HepG2 (cell line): Measurements from ENCODE around the gene FOXD2. TPM values are rescaled to one million over a fixed set of nuclear protein-coding genes. Genes with fewer than 3 reads are reported as not detected.
A peak's percentile ranks its signal among the peaks of the same experiment; 100 is the strongest.

Source experiments
- AGO1 ChIP-seq: fragments of 200-400 bp; formaldehyde crosslinking; IDR thresholded peaks from 2 replicates; pipeline ENCODE4 v1.6.1; 2017; ENCODE audit warnings: mild to moderate bottlenecking, low read depth, low read length, moderate library complexity; ENCODE audit not compliant: poor library complexity, severe bottlenecking
- ATF6 ChIP-seq: sonication (generic); formaldehyde crosslinking; conservative IDR thresholded peaks from 2 replicates; pipeline ENCODE4 v1.4.0; 2020; ENCODE audit warnings: missing genetic modification reagents
- FOSL1 ChIP-seq: sonication (generic); formaldehyde crosslinking; IDR thresholded peaks from 2 replicates; pipeline ENCODE4 v1.9.0; 2021; ENCODE audit warnings: missing genetic modification reagents, borderline replicate concordance
- HOXA3 ChIP-seq: sonication (generic); formaldehyde crosslinking; IDR thresholded peaks from 2 replicates; pipeline ENCODE4 v1.5.0; 2020; ENCODE audit warnings: missing genetic modification reagents
- KAT8 ChIP-seq: IDR thresholded peaks from 2 replicates; pipeline ENCODE4 v1.6.1; 2016; ENCODE audit warnings: missing genetic modification reagents, missing compliant biosample characterization
- MXI1 ChIP-seq: IDR thresholded peaks from 3 replicates; pipeline ENCODE4 v1.6.1; 2012; ENCODE audit warnings: low read depth, low read length, inconsistent platforms, borderline replicate concordance
- SMAD1 ChIP-seq: sonication (generic); formaldehyde crosslinking; IDR thresholded peaks from 2 replicates; pipeline ENCODE4 v1.4.0; 2020; ENCODE audit warnings: missing genetic modification reagents, low read depth, mild to moderate bottlenecking, borderline replicate concordance
- ZKSCAN5 ChIP-seq: sonication (generic); formaldehyde crosslinking; IDR thresholded peaks from 2 replicates; pipeline ENCODE4 v1.5.1; 2020; ENCODE audit warnings: mild to moderate bottlenecking, missing genetic modification reagents
- ZMYM4 ChIP-seq: sonication (generic); formaldehyde crosslinking; IDR thresholded peaks from 2 replicates; pipeline ENCODE4 v1.8.1; 2023; ENCODE audit warnings: mild to moderate bottlenecking, missing genetic modification reagents
- ZNF44 ChIP-seq: sonication (generic); formaldehyde crosslinking; IDR thresholded peaks from 2 replicates; pipeline ENCODE4 v1.5.1; 2020; ENCODE audit warnings: mild to moderate bottlenecking, missing genetic modification reagents
- ZNF513 ChIP-seq: sonication (generic); formaldehyde crosslinking; conservative IDR thresholded peaks from 2 replicates; pipeline ENCODE4 v1.5.0; 2020; ENCODE audit warnings: missing genetic modification reagents
- ZNF552 ChIP-seq: sonication (generic); formaldehyde crosslinking; IDR thresholded peaks from 2 replicates; pipeline ENCODE4 v1.9.0; 2022; ENCODE audit warnings: missing genetic modification reagents, mild to moderate bottlenecking, borderline replicate concordance
- ZNF557 ChIP-seq: sonication (generic); formaldehyde crosslinking; IDR thresholded peaks from 2 replicates; pipeline ENCODE4 v1.4.0; 2020; ENCODE audit warnings: missing genetic modification reagents
- ZNF607 ChIP-seq: sonication (generic); formaldehyde crosslinking; IDR thresholded peaks from 2 replicates; pipeline ENCODE4 v1.5.1; 2020; ENCODE audit warnings: missing genetic modification reagents, mild to moderate bottlenecking, borderline replicate concordance
- ZNF619 ChIP-seq: sonication (generic); formaldehyde crosslinking; IDR thresholded peaks from 2 replicates; pipeline ENCODE4 v1.4.0; 2020; ENCODE audit warnings: mild to moderate bottlenecking, missing genetic modification reagents
- ZNF644 ChIP-seq: IDR thresholded peaks from 2 replicates; pipeline ENCODE4 v1.6.1; 2016; ENCODE audit warnings: low read depth
- ZNF720 ChIP-seq: sonication (generic); formaldehyde crosslinking; IDR thresholded peaks from 2 replicates; pipeline ENCODE4 v1.4.0; 2020; ENCODE audit warnings: missing genetic modification reagents
- ZNF850 ChIP-seq: sonication (generic); formaldehyde crosslinking; conservative IDR thresholded peaks from 2 replicates; pipeline ENCODE4 v1.9.0; 2021; ENCODE audit warnings: mild to moderate bottlenecking, missing genetic modification reagents
- polyA plus RNA-seq, 8 experiments: library from polyadenylated mRNA; depleted of rRNA in 3 of 8; stranded (reverse) in 7 of 8; unstranded in 1 of 8; fragments of >200 nt; fragmentation: Illumina TruSeq in 4 of 8; extraction: Trizol in 4 of 8; gene quantifications; 2 replicates each; pipeline versions ENCODE4 v1.2.1 to v1.2.3, GENCODE V29; 2011 to 2016; ENCODE audit warnings: low read depth in 4 of 8, missing spikeins in 1 of 8, mixed read lengths in 1 of 8; ENCODE audit not compliant: insufficient read depth in 1 of 8
- total RNA-seq, 5 experiments: library from RNA; depleted of rRNA; stranded (reverse); fragments of >200 nt; fragmentation: Illumina TruSeq; extraction: Trizol; gene quantifications; 2 replicates each; pipeline ENCODE4 v1.2.3, GENCODE V29; 2016; ENCODE audit warnings: low read depth in 1 of 5

The FOXD2 gene
- total and polyA plus RNA-seq, 2 of the 13 experiments (the other 11 are each of a cell fraction or from before 2014, with no cell fraction given), result 0.01 to 0.09 TPM

GRCh38 chr1:47436304-47436978 is 1.4 kb upstream of the FOXD2 start (continued):
- no peak for TF ChIP-seq ZNF552
- TF ChIP-seq HOXA3, result 0 out of 2 replicates have a peak, but pooled peaks have one; percentile 35
- no peak for TF ChIP-seq ZNF513 (CRISPR knock-in tag)
- no peak for TF ChIP-seq FOSL1 (CRISPR knock-in tag)
- 0 out of 2 replicates have a peak, but pooled peaks have one; percentile 26 for TF ChIP-seq ZNF850 (CRISPR knock-in tag)
- TF ChIP-seq MXI1, result no peak
- TF ChIP-seq KAT8, result no peak
- TF ChIP-seq ZNF607 (CRISPR knock-in tag), result no peak
- no peak for TF ChIP-seq ZKSCAN5
- TF ChIP-seq ATF6, result no peak
- TF ChIP-seq ZNF644 (CRISPR knock-in tag), result no peak
- no peak for TF ChIP-seq ZNF619
- no peak for TF ChIP-seq ZNF557 (CRISPR knock-in tag)
- TF ChIP-seq AGO1, result no peak
- TF ChIP-seq SMAD1 (CRISPR knock-in tag), result no peak
- TF ChIP-seq ZNF720, result no peak
- no peak for TF ChIP-seq ZNF44 (CRISPR knock-in tag)
- peak; percentile 41; the same call in 1 of the 2 replicates for TF ChIP-seq ZMYM4 (CRISPR knock-in tag)
